Measurements from ENCODE around the gene EPG5.
"Not testable (repeated sequence)": the region's sequence is repeated elsewhere in the genome, so short reads cannot be mapped to it uniquely, and the experiment has no call there.

EPG5 gene

DNA sequence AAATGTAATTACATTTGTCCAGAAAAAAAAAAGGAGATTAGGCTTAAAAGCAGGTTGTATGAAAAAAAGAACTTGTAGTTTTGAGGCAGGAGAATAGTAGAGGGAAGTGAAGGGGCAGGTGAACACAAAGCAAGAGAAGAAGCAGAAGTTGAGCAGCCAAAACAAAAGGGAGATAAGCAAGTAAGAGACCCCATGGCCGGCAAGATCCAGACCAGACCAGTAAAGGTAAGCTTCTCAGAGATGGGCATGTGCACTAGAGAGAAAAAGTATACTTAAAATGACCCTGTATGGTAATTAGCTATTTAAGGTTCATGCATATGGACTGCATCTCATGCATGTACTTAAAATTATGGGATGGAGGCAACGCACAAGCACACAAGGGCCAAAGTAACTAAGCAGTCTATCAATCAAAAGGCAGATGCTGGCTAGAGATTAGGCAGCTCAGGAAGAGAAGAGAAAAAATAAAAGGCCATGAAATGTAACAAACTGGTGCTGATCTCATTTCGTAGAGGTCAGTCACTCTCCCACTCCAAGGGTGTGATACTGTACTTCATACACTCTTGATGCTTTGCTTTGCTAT lies 132.0 kb downstream of the EPG5 start:
- TF ChIP-seq, protein P1, sequence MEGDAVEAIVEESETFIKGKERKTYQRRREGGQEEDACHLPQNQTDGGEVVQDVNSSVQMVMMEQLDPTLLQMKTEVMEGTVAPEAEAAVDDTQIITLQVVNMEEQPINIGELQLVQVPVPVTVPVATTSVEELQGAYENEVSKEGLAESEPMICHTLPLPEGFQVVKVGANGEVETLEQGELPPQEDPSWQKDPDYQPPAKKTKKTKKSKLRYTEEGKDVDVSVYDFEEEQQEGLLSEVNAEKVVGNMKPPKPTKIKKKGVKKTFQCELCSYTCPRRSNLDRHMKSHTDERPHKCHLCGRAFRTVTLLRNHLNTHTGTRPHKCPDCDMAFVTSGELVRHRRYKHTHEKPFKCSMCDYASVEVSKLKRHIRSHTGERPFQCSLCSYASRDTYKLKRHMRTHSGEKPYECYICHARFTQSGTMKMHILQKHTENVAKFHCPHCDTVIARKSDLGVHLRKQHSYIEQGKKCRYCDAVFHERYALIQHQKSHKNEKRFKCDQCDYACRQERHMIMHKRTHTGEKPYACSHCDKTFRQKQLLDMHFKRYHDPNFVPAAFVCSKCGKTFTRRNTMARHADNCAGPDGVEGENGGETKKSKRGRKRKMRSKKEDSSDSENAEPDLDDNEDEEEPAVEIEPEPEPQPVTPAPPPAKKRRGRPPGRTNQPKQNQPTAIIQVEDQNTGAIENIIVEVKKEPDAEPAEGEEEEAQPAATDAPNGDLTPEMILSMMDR (conservative IDR thresholded peaks at IDR 0.05; ENCODE audit: low read depth): no peak
- H3K27ac ChIP-seq: no peak overlapping the region
- POLR2A ChIA-PET (ENCODE audit: low non-redundant PET): no interaction called here
- no peak for DNase-seq (ENCODE audit: low spot score)
- CTCF ChIA-PET: interaction anchor here (1.0 kb wide), 1 partner anchor 112 kb away, joined by 4 read pairs; no protein-coding TSS in a partner anchor

DNA sequence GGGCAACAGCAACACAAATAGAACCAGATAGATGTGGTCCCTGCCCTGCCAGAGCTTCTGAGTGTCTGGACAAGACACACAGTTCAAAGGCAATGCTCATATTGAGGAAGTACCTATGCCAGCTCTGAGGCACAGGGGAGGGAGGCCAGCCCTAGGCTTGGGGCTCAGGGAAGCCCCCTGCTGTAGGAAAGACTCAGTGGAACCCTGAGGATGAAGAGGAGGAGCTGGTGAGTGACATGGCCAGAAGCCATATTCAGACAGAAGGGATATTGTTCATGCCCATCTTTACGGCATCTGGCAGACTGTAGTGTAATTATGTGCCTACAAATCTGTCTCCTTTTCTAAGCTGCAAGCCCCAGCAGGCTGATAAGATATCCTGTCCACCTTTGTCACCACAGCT lies 132.8 kb downstream of the EPG5 start:
- POLR2A ChIA-PET (ENCODE audit: low non-redundant PET): no interaction called here
- no peak for DNase-seq (ENCODE audit: low spot score)
- CTCF ChIA-PET: interaction anchor here (0.6 kb wide), 1 partner anchor 28 kb away, joined by 4 read pairs; no protein-coding TSS in a partner anchor
- TF ChIP-seq, protein P1 (conservative IDR thresholded peaks at IDR 0.05; ENCODE audit: low read depth): no peak
- H3K27ac ChIP-seq: no peak overlapping the region

DNA sequence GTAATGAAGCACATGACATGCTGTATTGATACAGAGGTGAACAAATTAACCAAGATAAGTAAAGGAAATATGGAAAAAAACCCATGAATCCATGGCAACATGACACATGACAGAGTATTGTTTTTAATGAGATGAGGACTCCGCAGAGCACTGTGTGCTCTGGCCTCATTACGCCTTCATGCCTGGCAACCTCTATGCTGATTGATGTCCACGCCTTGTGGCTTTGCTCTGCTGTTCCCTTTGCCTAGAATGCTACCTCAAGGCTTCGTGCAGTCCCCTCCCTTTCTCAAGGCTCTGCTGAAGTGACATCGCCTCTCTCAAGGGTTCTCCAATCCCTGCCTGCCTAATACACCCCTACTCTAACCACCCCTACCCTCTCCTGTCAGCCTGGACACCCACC lies 133.3 kb downstream of the EPG5 start:
- H3K27ac ChIP-seq: no peak overlapping the region
- ChIA-PET CTCF (no interaction called here), POLR2A (ENCODE audit: low non-redundant PET) (no interaction called here)
- DNase-seq (ENCODE audit: low spot score): no peak
- TF ChIP-seq, protein P1 (conservative IDR thresholded peaks at IDR 0.05; ENCODE audit: low read depth): no peak

DNA sequence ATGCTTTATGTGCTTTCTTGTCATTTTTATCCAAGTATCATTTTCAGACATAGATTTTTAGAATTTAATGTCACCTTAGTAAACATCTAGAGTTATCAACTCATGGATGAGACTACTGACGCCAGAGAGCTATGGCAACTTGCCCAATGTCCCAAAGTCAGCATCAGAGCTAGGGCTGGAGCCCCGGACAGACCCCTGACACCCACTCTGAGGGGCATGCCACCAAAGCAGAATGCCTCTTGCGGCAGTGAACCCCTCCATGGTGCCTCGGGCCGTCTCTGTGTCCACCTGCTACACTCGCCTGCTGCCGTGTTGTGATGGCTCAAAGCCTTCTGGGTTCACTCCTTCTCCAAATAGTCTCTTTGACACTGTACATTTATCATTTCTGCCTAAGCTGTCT lies 136.2 kb downstream of the EPG5 start:
- ChIA-PET CTCF (no interaction called here), POLR2A (ENCODE audit: low non-redundant PET) (no interaction called here)
- DNase-seq (ENCODE audit: low spot score): no peak
- TF ChIP-seq, protein P1 (conservative IDR thresholded peaks at IDR 0.05; ENCODE audit: low read depth): no peak
- H3K27ac ChIP-seq: no peak overlapping the region

DNA sequence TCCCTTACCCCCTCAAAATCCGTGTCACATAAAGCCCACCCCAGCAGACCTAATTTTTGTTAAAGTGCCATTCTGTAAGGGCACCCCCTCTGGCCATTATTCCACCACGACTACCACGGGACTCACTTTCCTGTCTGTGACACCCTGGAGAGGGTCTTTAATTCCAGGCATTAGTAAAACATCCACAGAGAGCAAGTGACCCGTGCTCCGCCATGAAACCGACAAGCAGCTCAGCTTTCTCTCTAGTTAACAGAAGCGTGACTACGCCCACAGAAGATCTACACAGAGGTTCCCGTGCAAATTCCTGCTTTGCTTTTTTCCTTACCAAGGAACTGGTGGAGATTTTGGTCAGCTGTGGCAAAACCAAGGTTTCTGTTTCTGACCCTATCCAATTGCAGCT lies 137.3 kb downstream of the EPG5 start:
- TF ChIP-seq, protein P1 (conservative IDR thresholded peaks at IDR 0.05; ENCODE audit: low read depth): no peak
- DNase-seq (ENCODE audit: low spot score): no peak
- H3K27ac ChIP-seq: no peak overlapping the region
- CTCF ChIA-PET: interaction anchor here (0.7 kb wide), 1 partner anchor 13 kb away, joined by 3 read pairs; no protein-coding TSS in a partner anchor
- POLR2A ChIA-PET (ENCODE audit: low non-redundant PET): no interaction called here

DNA sequence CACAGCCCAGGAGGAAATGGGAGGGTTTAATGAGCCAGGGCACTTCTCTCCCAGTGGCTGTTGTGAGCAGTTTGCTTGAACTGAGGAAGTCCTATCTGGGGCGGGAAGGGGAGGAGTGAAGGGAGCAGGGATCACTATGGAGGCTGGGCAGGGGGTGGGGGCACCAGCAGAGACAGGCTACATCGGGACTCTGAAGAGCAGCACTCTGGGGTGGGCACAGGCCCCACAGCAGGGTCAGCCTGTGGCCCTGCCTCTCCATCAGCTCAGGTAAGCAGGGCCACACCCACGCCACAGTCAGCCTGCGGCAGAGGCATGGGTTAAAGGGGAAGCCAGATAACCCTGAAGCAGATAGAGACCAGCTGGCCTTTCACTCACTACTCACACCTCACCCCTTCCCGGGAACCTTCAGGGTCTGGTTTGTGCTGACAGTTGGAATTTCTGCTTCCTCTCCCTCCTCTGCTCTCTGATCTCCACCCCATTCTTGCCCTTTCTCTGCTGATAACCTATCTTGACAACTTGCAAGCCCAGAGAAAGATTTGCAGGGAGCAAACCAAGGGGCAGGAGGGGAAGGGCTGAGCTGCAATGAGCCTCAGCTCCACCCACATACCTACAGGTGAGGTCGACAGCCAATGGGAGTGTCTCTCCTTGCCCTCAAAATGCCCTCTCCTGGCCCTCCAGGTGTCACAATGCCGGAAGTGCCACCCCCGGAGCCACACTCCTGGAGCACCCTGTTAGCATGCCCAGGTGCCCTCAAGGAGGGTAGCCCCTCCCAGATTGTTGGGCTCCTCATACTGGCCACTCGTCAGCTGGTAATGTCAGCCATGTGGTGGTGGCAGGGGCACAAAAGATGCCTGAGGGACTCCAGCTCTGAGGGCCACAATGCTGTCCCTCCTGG lies 138.0 kb downstream of the EPG5 start:
- peak overlapping the region; percentile 83 for H3K27ac ChIP-seq
- no peak for DNase-seq (ENCODE audit: low spot score)
- CTCF ChIA-PET: interaction anchor here (0.7 kb wide), 1 partner anchor 66 kb away, joined by 5 read pairs; no protein-coding TSS in a partner anchor
- TF ChIP-seq, protein P1 (conservative IDR thresholded peaks at IDR 0.05; ENCODE audit: low read depth): no peak
- POLR2A ChIA-PET (ENCODE audit: low non-redundant PET): no interaction called here

DNA sequence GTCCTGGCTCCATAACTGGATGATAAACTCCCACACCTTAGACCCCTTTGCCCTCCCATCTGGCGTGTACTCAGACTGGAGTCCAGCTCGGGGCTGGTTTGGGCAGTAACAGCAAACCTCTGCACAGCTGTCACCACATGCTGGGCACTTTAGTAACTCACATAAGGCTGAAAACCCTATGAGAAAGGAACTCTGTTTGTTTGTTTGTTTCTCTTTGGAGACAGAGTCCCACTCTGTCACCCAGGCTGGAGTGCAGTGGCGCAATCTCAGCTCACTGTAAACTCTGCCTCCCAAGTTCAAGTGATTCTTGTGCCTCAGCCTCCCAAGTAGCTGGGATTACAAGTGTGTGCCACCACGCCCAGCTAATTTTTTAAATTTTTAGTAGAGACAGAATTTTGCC lies 140.4 kb downstream of the EPG5 start:
- DNase-seq (ENCODE audit: low spot score); CTCF ChIA-PET; POLR2A ChIA-PET (ENCODE audit: low non-redundant PET): not testable (repeated sequence)
- peak overlapping the region; percentile 83 for H3K27ac ChIP-seq

All from RWPE1 (cell line).